Upper lobe of left lung (tissue), 4 donors: ENCODE results near the gene NLGN1.

ENCODE experiments used
- EP300 ChIP-seq, 4 donors: sonication (generic); formaldehyde crosslinking; IDR thresholded peaks; one replicate each; pipeline ENCODE4 v1.5.1; 2017; ENCODE audit warnings: antibody characterized with exemption in 4 of 4, control low read depth in 2 of 4
- POLR2A ChIP-seq, 4 donors: fragments of 450-650 bp; IDR thresholded peaks; one replicate each; pipeline ENCODE4 v1.5.1; 2016 to 2017; ENCODE audit warnings: antibody characterized with exemption in 4 of 4, mild to moderate bottlenecking in 2 of 4
- POLR2AphosphoS5 ChIP-seq, 2 donors: sonication (generic); formaldehyde crosslinking; IDR thresholded peaks; one replicate each; pipeline ENCODE4 v1.5.1; 2017; ENCODE audit warnings: antibody characterized with exemption in 2 of 2
- TF ChIP-seq, protein P1 (sequence below), 6 experiments: fragments of 450-650 bp in 4 of 6; fragments of 200-600 bp in 2 of 6; sonication (generic) in 2 of 6; IDR thresholded peaks; one replicate each; pipeline ENCODE4 v1.5.1; 2016 to 2019; ENCODE audit warnings: antibody characterized with exemption in 6 of 6

- TF ChIP-seq, protein P1, sequence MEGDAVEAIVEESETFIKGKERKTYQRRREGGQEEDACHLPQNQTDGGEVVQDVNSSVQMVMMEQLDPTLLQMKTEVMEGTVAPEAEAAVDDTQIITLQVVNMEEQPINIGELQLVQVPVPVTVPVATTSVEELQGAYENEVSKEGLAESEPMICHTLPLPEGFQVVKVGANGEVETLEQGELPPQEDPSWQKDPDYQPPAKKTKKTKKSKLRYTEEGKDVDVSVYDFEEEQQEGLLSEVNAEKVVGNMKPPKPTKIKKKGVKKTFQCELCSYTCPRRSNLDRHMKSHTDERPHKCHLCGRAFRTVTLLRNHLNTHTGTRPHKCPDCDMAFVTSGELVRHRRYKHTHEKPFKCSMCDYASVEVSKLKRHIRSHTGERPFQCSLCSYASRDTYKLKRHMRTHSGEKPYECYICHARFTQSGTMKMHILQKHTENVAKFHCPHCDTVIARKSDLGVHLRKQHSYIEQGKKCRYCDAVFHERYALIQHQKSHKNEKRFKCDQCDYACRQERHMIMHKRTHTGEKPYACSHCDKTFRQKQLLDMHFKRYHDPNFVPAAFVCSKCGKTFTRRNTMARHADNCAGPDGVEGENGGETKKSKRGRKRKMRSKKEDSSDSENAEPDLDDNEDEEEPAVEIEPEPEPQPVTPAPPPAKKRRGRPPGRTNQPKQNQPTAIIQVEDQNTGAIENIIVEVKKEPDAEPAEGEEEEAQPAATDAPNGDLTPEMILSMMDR (IDR thresholded peaks at IDR 0.05) = no peak
- TF ChIP-seq POLR2A (IDR thresholded peaks at IDR 0.05) = no peak
- no peak for TF ChIP-seq EP300 (IDR thresholded peaks at IDR 0.05)
- no peak for TF ChIP-seq POLR2AphosphoS5 (IDR thresholded peaks at IDR 0.05)
These were observed 149.5 kb downstream of the NLGN1 start for GRCh38 chr3:173547070-173547469.
